Endothelial cell of umbilical vein (primary cell): ENCODE results near the gene BICD2. TPM values are rescaled to one million over a fixed set of nuclear protein-coding genes. Genes with fewer than 3 reads are reported as not detected.

ENCODE experiments used
- BruUV-seq: library from RNA; stranded (reverse); fragments of 400-500 nt; replicated peaks from 2 replicates; lab custom pipeline; 2021; lab: Mats Ljungman, UMichigan
- CTCF ChIA-PET: fragments of 300-600, 350-600 bp; sonication (Branson Sonifier 250); formaldehyde crosslinking; loops from one replicate; lab custom pipeline; 2021; ENCODE audit warnings: antibody characterized with exemption, inconsistent platforms; lab: Charles Lee
- POLR2A ChIA-PET: fragments of 300-600, 350-600 bp; sonication (Branson Sonifier 250); formaldehyde crosslinking; loops from one replicate; lab custom pipeline; 2021; ENCODE audit warnings: antibody characterized with exemption, inconsistent platforms; lab: Charles Lee
- DNase-seq: peaks from one replicate; pipeline ENCODE4 v3.0.0-alpha.2; 2011; ENCODE audit warnings: low read depth, low spot score
- FAIRE-seq: peaks from 2 replicates; lab custom pipeline; 2011; peaks lifted over from hg19 to GRCh38; lab: Jason Lieb, UNC
- H2AFZ ChIP-seq: 2 replicates; pipeline ENCODE4 v1.6.0; 2012; ENCODE audit warnings: low read depth, low read length, control low read depth, inconsistent platforms
- H3K27ac ChIP-seq: 2 replicates; pipeline ENCODE4 v1.5.1; 2011; ENCODE audit warnings: low read depth, mild to moderate bottlenecking, control low read depth, low read length, moderate library complexity; ENCODE audit not compliant: insufficient read depth
- H3K27me3 ChIP-seq, 2 experiments: 2 replicates each; pipeline versions ENCODE4 v1.6.0 to v1.6.1; 2011; ENCODE audit warnings: low read length in 2 of 2, mixed read lengths in 1 of 2; ENCODE audit not compliant: control insufficient read depth in 2 of 2, insufficient read depth in 2 of 2
- H3K36me3 ChIP-seq, 2 experiments: 2 replicates in 1 of 2; 3 replicates in 1 of 2; pipeline ENCODE4 v1.5.1; 2011; ENCODE audit warnings: low read length in 2 of 2, mild to moderate bottlenecking in 1 of 2, moderate library complexity in 1 of 2; ENCODE audit not compliant: control insufficient read depth in 2 of 2, insufficient read depth in 2 of 2; ENCODE audit errors: extremely low read depth in 1 of 2
- H3K4me1 ChIP-seq: 3 replicates; pipeline ENCODE4 v1.5.1; 2011; ENCODE audit warnings: mild to moderate bottlenecking, low read length; ENCODE audit not compliant: control insufficient read depth, insufficient read depth; ENCODE audit errors: extremely low read depth
- H3K4me2 ChIP-seq: 2 replicates; pipeline ENCODE4 v1.6.1; 2011; ENCODE audit warnings: low read length, control low read depth, mixed read lengths; ENCODE audit not compliant: insufficient read depth
- H3K4me3 ChIP-seq, 3 experiments: fragments of 200-600 bp in 1 of 3; sonication (generic), shearing (Covaris generic) in 1 of 3; replicated peaks in 1 of 3; 2 replicates each; pipeline ENCODE4 v1.5.1; 2011 to 2016; ENCODE audit warnings: control low read depth in 3 of 3, low read length in 3 of 3, mild to moderate bottlenecking in 2 of 3, inconsistent platforms in 1 of 3, low read depth in 1 of 3, moderate library complexity in 1 of 3; ENCODE audit not compliant: insufficient read depth in 1 of 3
- H3K79me2 ChIP-seq: 2 replicates; pipeline ENCODE4 v1.6.0; 2012; ENCODE audit warnings: low read length, inconsistent platforms; ENCODE audit not compliant: control insufficient read depth, insufficient read depth
- H3K9ac ChIP-seq: replicated peaks from 2 replicates; pipeline ENCODE3; 2011; ENCODE audit warnings: low read length, control low read depth; ENCODE audit not compliant: insufficient read depth; ENCODE audit errors: extremely low read depth
- H3K9me1 ChIP-seq: replicated peaks from 3 replicates; pipeline ENCODE4 v1.6.0; 2011; ENCODE audit warnings: mild to moderate bottlenecking, low read length; ENCODE audit not compliant: control insufficient read depth, insufficient read depth; ENCODE audit errors: extremely low read depth
- H3K9me3 ChIP-seq: replicated peaks from 2 replicates; pipeline ENCODE4 v1.5.1; 2012; ENCODE audit warnings: low read length, inconsistent platforms; ENCODE audit not compliant: control insufficient read depth, insufficient read depth
- H4K20me1 ChIP-seq: replicated peaks from 2 replicates; pipeline ENCODE3; 2011; ENCODE audit warnings: mild to moderate bottlenecking, low read length; ENCODE audit not compliant: control insufficient read depth, insufficient read depth; ENCODE audit errors: extremely low read depth
- EZH2 ChIP-seq: IDR thresholded peaks from 2 replicates; pipeline ENCODE4 v1.6.1; 2012; ENCODE audit warnings: borderline replicate concordance, low read depth, mild to moderate bottlenecking, moderate library complexity, low read length, inconsistent platforms; ENCODE audit not compliant: severe bottlenecking
- FOS ChIP-seq: IDR thresholded peaks from 2 replicates; pipeline ENCODE4 v1.6.1; 2011; ENCODE audit warnings: mild to moderate bottlenecking, low read length, moderate library complexity, borderline replicate concordance; ENCODE audit not compliant: insufficient read depth
- GATA2 ChIP-seq: IDR thresholded peaks from 2 replicates; pipeline ENCODE4 v1.7.0; 2011; ENCODE audit warnings: low read depth, mild to moderate bottlenecking, moderate library complexity, mixed read lengths, low read length; ENCODE audit not compliant: insufficient read length, insufficient read depth
- JUN ChIP-seq: IDR thresholded peaks from 2 replicates; pipeline ENCODE4 v1.6.1; 2011; ENCODE audit warnings: borderline replicate concordance, low read depth; ENCODE audit not compliant: insufficient read length, insufficient read depth
- MYC ChIP-seq: IDR thresholded peaks from one replicate; pipeline ENCODE4 v1.6.1; 2011; ENCODE audit warnings: mild to moderate bottlenecking, low read depth, low read length
- POLR2A ChIP-seq: IDR thresholded peaks from 2 replicates; pipeline ENCODE4 v1.6.1; 2012; ENCODE audit warnings: low read depth, mild to moderate bottlenecking, control low read depth, low read length
- POLR2AphosphoS5 ChIP-seq: IDR thresholded peaks from 2 replicates; pipeline ENCODE4 v1.6.1; 2012; ENCODE audit warnings: low read depth, mild to moderate bottlenecking, control low read depth, low read length, moderate library complexity; ENCODE audit not compliant: insufficient read depth
- dilution Hi-C: fragments of 300-500 bp; cut with MboI; formaldehyde crosslinking; loops from one replicate; pipeline ENCODE4 v1.15.0; 2019; ENCODE audit warnings: low sequenced_read_pairs; ENCODE audit not compliant: extremely low pct_ligation_motif_present
- intact Hi-C: fragments of 100-400 bp; cut with micrococcal nuclease; formaldehyde crosslinking; loops from one replicate; pipeline ENCODE4 v1.10.0; 2022
- polyA plus RNA-seq, 4 experiments: library from polyadenylated mRNA; depleted of rRNA in 3 of 4; stranded (reverse) in 3 of 4; unstranded in 1 of 4; fragments of >200 nt; gene quantifications; 2 replicates each; pipeline versions ENCODE4 v1.2.1 to v1.2.3, GENCODE V29; 2011 to 2012; ENCODE audit warnings: missing spikeins in 1 of 4
- total RNA-seq: library from RNA; stranded (reverse); gene quantifications from 2 replicates; pipeline ENCODE4 v1.2.3, GENCODE V29; 2021
- TF ChIP-seq, protein P1 (sequence below), 2 donors: IDR thresholded peaks; 1 replicate in 1 of 2; 2 replicates in 1 of 2; pipeline ENCODE4 v1.5.1; 2011; ENCODE audit warnings: low read length in 2 of 2, mild to moderate bottlenecking in 2 of 2, moderate library complexity in 2 of 2, control low read depth in 1 of 2, inconsistent platforms in 1 of 2, low read depth in 1 of 2; ENCODE audit not compliant: insufficient read depth in 1 of 2; ENCODE audit errors: extremely low read depth in 1 of 2
- TF ChIP-seq, protein P2 (sequence below): IDR thresholded peaks from 2 replicates; pipeline ENCODE4 v1.6.1; 2011; ENCODE audit not compliant: insufficient read depth, insufficient read length

Gene BICD2
- total and polyA plus RNA-seq, 2 donors (not counting 3 experiments of a cell fraction or from before 2014, with no cell fraction given), result 14.3 to 39.3 TPM

DNA sequence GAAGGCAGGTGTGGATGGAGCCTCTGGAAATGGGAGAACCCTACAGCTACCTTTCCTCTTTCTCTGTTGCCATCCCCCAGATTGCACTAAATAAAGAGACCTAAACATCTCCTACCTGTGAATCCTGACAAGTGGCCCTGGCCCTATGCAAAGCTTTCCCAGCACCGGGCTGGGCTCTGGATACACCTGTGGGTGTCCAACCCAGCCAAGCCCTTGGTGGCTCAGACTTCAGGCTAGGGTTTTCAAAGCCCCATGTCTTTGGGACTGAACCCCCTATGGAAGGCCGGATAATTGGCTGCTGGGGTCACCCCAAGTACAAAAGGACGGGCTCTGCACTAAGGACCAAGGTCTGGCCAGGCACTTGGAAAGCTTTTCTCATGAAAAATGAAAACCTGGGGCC lies 50.6 kb downstream of the BICD2 start:
- H2AFZ ChIP-seq, result no peak overlapping the region
- no peaks in the 10 kb centered on the region for H4K20me1 ChIP-seq
- peaks cover 4% of the 10 kb centered on the region for H3K79me2 ChIP-seq
- peaks cover 5% of the 10 kb centered on the region for H3K4me1 ChIP-seq
- FAIRE-seq (no peak), DNase-seq (no peak)
- no peak overlapping the region for H3K4me3 ChIP-seq
- TF ChIP-seq POLR2A, result no peak
- TF ChIP-seq, protein P1, sequence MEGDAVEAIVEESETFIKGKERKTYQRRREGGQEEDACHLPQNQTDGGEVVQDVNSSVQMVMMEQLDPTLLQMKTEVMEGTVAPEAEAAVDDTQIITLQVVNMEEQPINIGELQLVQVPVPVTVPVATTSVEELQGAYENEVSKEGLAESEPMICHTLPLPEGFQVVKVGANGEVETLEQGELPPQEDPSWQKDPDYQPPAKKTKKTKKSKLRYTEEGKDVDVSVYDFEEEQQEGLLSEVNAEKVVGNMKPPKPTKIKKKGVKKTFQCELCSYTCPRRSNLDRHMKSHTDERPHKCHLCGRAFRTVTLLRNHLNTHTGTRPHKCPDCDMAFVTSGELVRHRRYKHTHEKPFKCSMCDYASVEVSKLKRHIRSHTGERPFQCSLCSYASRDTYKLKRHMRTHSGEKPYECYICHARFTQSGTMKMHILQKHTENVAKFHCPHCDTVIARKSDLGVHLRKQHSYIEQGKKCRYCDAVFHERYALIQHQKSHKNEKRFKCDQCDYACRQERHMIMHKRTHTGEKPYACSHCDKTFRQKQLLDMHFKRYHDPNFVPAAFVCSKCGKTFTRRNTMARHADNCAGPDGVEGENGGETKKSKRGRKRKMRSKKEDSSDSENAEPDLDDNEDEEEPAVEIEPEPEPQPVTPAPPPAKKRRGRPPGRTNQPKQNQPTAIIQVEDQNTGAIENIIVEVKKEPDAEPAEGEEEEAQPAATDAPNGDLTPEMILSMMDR (IDR thresholded peaks at IDR 0.05; ENCODE audit: extremely low read depth in 1 of 2, insufficient read depth in 1 of 2, low read depth in 1 of 2, low read length in 2 of 2), result no peak
- TF ChIP-seq JUN, result no peak
- TF ChIP-seq, protein P2, sequence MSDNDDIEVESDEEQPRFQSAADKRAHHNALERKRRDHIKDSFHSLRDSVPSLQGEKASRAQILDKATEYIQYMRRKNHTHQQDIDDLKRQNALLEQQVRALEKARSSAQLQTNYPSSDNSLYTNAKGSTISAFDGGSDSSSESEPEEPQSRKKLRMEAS, result no peak
- no peak for TF ChIP-seq FOS
- TF ChIP-seq EZH2, result no peak
- no peak for TF ChIP-seq POLR2AphosphoS5
- TF ChIP-seq MYC, result no peak
- TF ChIP-seq GATA2, result no peak
- H3K9me1 ChIP-seq, result no peaks in the 10 kb centered on the region
- H3K27ac ChIP-seq, result no peak overlapping the region
- dilution Hi-C loops, result no loop called here
- ChIA-PET POLR2A (no interaction called here), CTCF (interaction anchor here (10.3 kb wide), 1 partner anchor 78 kb away, joined by 226 read pairs; no protein-coding TSS in a partner anchor)
- H3K9me3 ChIP-seq, result no peaks in the 10 kb centered on the region
- no peaks in the 10 kb centered on the region for H3K27me3 ChIP-seq
- H3K36me3 ChIP-seq, result peaks cover 10 to 39% of the 10 kb centered on the region in 2 experiments
- no peak overlapping the region for H3K9ac ChIP-seq
- BruUV-seq, result no TSS peak
- H3K4me2 ChIP-seq, result no peak overlapping the region
- intact Hi-C loops, result no loop called here
